ENCODE results near the gene DCLK1. TPM values are rescaled to one million over a fixed set of nuclear protein-coding genes. Genes with fewer than 3 reads are reported as not detected.

DCLK1 gene
- total RNA-seq, 1 donor from 2014 or later, result under 0.01 TPM

DNA sequence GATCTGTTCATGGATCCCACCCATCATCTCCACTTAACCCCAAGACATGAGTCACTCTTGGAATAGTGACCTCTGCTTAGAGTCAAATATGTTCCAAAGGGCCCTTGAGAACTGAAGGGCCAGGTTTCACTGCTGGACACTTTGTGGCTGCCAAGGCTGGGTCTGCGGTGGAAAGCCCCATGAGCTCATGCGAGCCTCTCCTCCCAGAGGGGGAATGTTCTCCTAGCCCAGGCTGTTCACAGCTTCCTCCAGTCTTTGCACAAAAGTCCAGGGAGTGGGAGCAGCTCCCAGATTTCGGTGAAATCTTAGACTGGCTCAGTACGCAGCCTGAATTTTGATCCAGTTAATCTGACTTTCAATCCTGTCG is 732 bp upstream of the DCLK1 start:
- Histone ChIP-seq H3K4me3 (ENCODE audit: low read depth, low read length) (no peak overlapping the region), H3K27me3 (ENCODE audit: control insufficient read depth, insufficient read depth, low read length) (peaks cover 20% of the 10 kb centered on the region), H3K36me3 (ENCODE audit: control insufficient read depth, insufficient read depth, low read length) (no peaks in the 10 kb centered on the region)
- TF ChIP-seq, protein P1, sequence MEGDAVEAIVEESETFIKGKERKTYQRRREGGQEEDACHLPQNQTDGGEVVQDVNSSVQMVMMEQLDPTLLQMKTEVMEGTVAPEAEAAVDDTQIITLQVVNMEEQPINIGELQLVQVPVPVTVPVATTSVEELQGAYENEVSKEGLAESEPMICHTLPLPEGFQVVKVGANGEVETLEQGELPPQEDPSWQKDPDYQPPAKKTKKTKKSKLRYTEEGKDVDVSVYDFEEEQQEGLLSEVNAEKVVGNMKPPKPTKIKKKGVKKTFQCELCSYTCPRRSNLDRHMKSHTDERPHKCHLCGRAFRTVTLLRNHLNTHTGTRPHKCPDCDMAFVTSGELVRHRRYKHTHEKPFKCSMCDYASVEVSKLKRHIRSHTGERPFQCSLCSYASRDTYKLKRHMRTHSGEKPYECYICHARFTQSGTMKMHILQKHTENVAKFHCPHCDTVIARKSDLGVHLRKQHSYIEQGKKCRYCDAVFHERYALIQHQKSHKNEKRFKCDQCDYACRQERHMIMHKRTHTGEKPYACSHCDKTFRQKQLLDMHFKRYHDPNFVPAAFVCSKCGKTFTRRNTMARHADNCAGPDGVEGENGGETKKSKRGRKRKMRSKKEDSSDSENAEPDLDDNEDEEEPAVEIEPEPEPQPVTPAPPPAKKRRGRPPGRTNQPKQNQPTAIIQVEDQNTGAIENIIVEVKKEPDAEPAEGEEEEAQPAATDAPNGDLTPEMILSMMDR (IDR thresholded peaks at IDR 0.05; ENCODE audit: insufficient read depth, low read length, severe bottlenecking), result no peak
- FAIRE-seq (no peak), DNase-seq (ENCODE audit: low read depth) (no peak)

DNA sequence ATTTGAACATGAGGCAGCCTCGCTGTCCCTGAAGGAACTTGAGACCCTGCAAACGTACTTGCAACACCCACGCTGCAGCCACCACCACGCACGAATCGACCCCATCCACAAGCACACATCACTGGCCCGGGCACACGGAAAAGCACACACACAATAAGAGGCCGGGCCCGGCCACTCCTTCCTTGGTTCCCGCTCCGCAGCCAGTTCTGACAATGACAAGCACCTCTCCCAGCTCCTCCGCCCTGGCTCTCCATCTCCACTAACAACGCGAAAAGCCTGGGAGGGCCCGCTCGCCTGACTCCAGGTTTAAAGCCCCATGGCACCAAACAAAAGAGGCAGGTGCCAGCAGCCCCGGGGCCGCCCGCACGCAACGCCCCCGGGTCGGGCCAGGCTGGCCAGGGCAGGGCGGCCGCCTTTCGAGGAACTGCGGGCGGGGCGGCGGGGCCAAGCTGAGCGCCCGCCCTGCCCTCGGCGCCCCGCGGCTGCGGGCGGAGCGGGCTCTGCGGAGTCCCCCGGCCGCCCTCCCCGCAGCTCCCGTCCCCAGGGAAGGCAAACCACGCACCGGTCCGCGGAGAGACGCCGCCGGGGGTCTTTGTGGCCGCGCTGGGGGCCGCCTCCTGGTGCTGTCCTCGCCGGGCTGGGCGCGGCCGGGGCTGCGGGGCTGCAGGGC is 495 bp downstream of the DCLK1 start:
- FAIRE-seq (no peak), DNase-seq (ENCODE audit: low read depth) (no peak)
- TF ChIP-seq, protein P1 (IDR thresholded peaks at IDR 0.05; ENCODE audit: insufficient read depth, low read length, severe bottlenecking), result no peak
- H3K4me3 ChIP-seq (ENCODE audit: low read depth, low read length), result peak overlapping the region; percentile 16
- no peaks in the 10 kb centered on the region for H3K36me3 ChIP-seq (ENCODE audit: control insufficient read depth, insufficient read depth, low read length)
- H3K27me3 ChIP-seq (ENCODE audit: control insufficient read depth, insufficient read depth, low read length), result peaks cover 20% of the 10 kb centered on the region

DNA sequence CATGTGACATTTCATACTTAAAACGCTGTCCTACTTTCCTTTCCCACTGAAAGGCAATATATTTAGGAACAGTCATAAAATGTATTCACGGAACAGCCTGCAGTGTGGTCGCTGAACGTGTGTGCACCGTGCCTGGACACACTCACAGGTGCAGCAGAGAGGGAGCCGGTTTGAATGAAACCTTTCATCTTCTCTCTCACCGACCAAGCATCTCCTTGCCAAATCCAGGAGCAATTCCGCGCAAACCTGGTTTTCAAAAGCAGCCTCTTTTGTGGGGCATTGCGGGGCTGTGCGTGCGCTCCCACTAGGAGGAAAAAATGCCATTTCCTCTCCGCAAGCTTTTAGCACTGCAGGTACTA is 1.0 kb downstream of the DCLK1 start:
- FAIRE-seq (no peak), DNase-seq (ENCODE audit: low read depth) (no peak)
- TF ChIP-seq, protein P1 (IDR thresholded peaks at IDR 0.05; ENCODE audit: insufficient read depth, low read length, severe bottlenecking), result no peak
- H3K36me3 ChIP-seq (ENCODE audit: control insufficient read depth, insufficient read depth, low read length), result no peaks in the 10 kb centered on the region
- no peak overlapping the region for H3K4me3 ChIP-seq (ENCODE audit: low read depth, low read length)
- peaks cover 20% of the 10 kb centered on the region for H3K27me3 ChIP-seq (ENCODE audit: control insufficient read depth, insufficient read depth, low read length)

DNA sequence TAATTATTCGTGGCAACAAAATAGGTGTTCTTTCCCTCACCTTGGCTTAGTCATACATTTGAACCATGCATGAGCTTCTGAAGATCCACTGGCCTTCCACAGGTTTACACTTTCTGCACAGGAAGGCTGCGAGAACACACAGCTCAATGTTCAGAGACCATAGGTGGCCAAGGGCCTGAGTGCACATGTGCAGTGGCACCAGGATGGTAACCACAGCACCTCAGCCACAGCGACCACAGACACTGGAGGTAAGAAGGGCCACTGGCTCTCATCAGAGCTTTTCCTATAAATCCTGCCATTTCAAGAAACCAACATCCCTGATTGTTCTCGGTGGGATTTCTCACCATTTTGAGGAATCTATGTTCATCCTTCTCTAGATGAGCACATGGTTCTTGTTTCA is 1.6 kb downstream of the DCLK1 start:
- Histone ChIP-seq H3K27me3 (ENCODE audit: control insufficient read depth, insufficient read depth, low read length) (peaks cover 20% of the 10 kb centered on the region), H3K36me3 (ENCODE audit: control insufficient read depth, insufficient read depth, low read length) (no peaks in the 10 kb centered on the region), H3K4me3 (ENCODE audit: low read depth, low read length) (no peak overlapping the region)
- DNase-seq (ENCODE audit: low read depth) (no peak), FAIRE-seq (no peak)
- TF ChIP-seq, protein P1 (IDR thresholded peaks at IDR 0.05; ENCODE audit: insufficient read depth, low read length, severe bottlenecking), result no peak

DNA sequence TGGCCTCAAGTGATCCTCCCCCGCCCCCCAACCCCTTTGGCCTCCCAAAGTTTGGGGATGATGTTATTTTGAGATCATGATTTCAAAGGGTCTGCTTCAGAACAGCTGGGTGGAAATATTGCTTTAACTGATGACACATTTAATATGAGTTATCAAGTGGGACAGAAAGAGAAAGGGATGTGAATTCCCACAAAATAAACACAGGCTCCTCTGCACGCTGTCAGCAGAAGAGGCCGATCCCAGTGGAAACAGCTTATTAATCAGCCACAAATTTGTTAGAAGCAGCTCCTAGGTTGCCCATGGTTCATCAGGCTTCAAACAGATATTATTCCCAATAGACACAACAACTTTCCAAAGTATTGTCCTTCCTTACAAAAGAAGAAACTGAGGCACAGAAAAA is 4.7 kb downstream of the DCLK1 start:
- FAIRE-seq (no peak), DNase-seq (ENCODE audit: low read depth) (no peak)
- TF ChIP-seq, protein P1 (IDR thresholded peaks at IDR 0.05; ENCODE audit: insufficient read depth, low read length, severe bottlenecking), result no peak
- peaks cover 15% of the 10 kb centered on the region for H3K27me3 ChIP-seq (ENCODE audit: control insufficient read depth, insufficient read depth, low read length)
- no peak overlapping the region for H3K4me3 ChIP-seq (ENCODE audit: low read depth, low read length)
- no peaks in the 10 kb centered on the region for H3K36me3 ChIP-seq (ENCODE audit: control insufficient read depth, insufficient read depth, low read length)

DNA sequence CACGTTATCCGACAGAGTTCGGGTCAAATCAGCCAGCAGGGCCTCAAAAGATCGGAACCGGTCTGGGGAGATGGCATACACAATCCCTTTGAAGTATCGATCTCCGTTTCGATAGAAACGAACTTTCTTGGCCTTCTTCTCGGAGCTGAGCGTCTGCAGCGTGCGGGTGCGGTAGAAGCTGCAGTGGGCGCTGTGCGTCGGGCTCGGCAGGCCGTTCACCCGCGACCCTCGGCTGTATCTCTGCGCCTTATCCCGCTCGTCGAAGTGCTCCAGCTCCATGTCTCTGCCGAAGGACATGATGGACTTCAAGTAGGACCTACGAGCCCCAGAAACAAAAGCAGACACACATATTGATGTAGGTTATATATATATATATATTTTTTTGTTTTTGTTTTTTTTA is 5.3 kb downstream of the DCLK1 start:
- FAIRE-seq (peak; percentile 28), DNase-seq (ENCODE audit: low read depth) (no peak)
- H3K27me3 ChIP-seq (ENCODE audit: control insufficient read depth, insufficient read depth, low read length), result peaks cover 14% of the 10 kb centered on the region
- TF ChIP-seq, protein P1 (IDR thresholded peaks at IDR 0.05; ENCODE audit: insufficient read depth, low read length, severe bottlenecking), result no peak
- H3K4me3 ChIP-seq (ENCODE audit: low read depth, low read length), result no peak overlapping the region
- no peaks in the 10 kb centered on the region for H3K36me3 ChIP-seq (ENCODE audit: control insufficient read depth, insufficient read depth, low read length)
